CD4-positive, alpha-beta T cell treated with Interleukin-12 subunit alpha and Interleukin-12 subunit beta, for 1 hour (primary cell): Measurements from ENCODE around the gene ADNP.
"Not testable (repeated sequence)": the region's sequence is repeated elsewhere in the genome, so short reads cannot be mapped to it uniquely, and the experiment has no call there.

Experiments
- DNase-seq: peaks from one replicate; pipeline ENCODE4 v3.0.0-alpha.2; 2020

ADNP gene

GRCh38 chr20:50931306-50932015, at the start of gene ADNP:
TSS of gene ADNP (minus strand) at chr20:50931437. CDS start at chr20:50903996, 27,441 bp downstream.
- peak; percentile 93 for DNase-seq

- no peak for DNase-seq
These were observed 48.9 kb upstream of the ADNP start for GRCh38 chr20:50980071-50980681.

- not testable (repeated sequence) for DNase-seq
These were observed 47.3 kb upstream of the ADNP start for GRCh38 chr20:50978533-50978932.

GRCh38 chr20:50977066-50978021, 46.1 kb upstream of the ADNP start:
- DNase-seq: no peak

- no peak for DNase-seq
These were observed 44.6 kb upstream of the ADNP start for GRCh38 chr20:50975701-50976330.

GRCh38 chr20:50969912-50970311, 38.7 kb upstream of the ADNP start:
- DNase-seq: no peak

GRCh38 chr20:50969435-50969834, 38.2 kb upstream of the ADNP start:
- DNase-seq: no peak

GRCh38 chr20:50968289-50968688, 37.1 kb upstream of the ADNP start:
- no peak for DNase-seq

- DNase-seq: no peak
These were observed 36.3 kb upstream of the ADNP start for GRCh38 chr20:50967586-50967985.

- DNase-seq: no peak
These were observed 28.4 kb upstream of the ADNP start for GRCh38 chr20:50959543-50960126.

GRCh38 chr20:50958615-50959542, 27.6 kb upstream of the ADNP start, which contains the start of gene MOCS3:
TSS of gene MOCS3 (plus strand) at chr20:50958818. CDS start at chr20:50958843, 25 bp downstream.
- peak; percentile 90 for DNase-seq

GRCh38 chr20:50957798-50958614, 26.8 kb upstream of the ADNP start, which contains the start of gene DPM1:
TSS of gene DPM1 (minus strand) at chr20:50958532. CDS start at chr20:50958523, 9 bp downstream.
- peak; percentile 91 for DNase-seq

GRCh38 chr20:50957276-50957675, 26.0 kb upstream of the ADNP start:
- DNase-seq: no peak

GRCh38 chr20:50953821-50954220, 22.6 kb upstream of the ADNP start:
- DNase-seq: no peak

- no peak for DNase-seq
These were observed 22.0 kb upstream of the ADNP start for GRCh38 chr20:50953196-50953595.

GRCh38 chr20:50948132-50948785, 17.0 kb upstream of the ADNP start:
- DNase-seq: no peak

GRCh38 chr20:50943069-50943468, 11.8 kb upstream of the ADNP start:
- DNase-seq: no peak

- DNase-seq: no peak
These were observed 2.4 kb upstream of the ADNP start for GRCh38 chr20:50933589-50933988.

- no peak for DNase-seq
These were observed 1.5 kb upstream of the ADNP start for GRCh38 chr20:50932691-50933280.
